HG03439 (cell line): ENCODE data around the gene CACNG5.
"Not testable (repeated sequence)": the region's sequence is repeated elsewhere in the genome, so short reads cannot be mapped to it uniquely, and the experiment has no call there.

Experiments used
- ATAC-seq: cut with Tn5 transposase; IDR thresholded peaks from one replicate; pipeline ENCODE4 v1.9.1; 2021; ENCODE audit warnings: mild to moderate bottlenecking, moderate library complexity; ENCODE audit not compliant: unreplicated experiment

The CACNG5 gene

DNA sequence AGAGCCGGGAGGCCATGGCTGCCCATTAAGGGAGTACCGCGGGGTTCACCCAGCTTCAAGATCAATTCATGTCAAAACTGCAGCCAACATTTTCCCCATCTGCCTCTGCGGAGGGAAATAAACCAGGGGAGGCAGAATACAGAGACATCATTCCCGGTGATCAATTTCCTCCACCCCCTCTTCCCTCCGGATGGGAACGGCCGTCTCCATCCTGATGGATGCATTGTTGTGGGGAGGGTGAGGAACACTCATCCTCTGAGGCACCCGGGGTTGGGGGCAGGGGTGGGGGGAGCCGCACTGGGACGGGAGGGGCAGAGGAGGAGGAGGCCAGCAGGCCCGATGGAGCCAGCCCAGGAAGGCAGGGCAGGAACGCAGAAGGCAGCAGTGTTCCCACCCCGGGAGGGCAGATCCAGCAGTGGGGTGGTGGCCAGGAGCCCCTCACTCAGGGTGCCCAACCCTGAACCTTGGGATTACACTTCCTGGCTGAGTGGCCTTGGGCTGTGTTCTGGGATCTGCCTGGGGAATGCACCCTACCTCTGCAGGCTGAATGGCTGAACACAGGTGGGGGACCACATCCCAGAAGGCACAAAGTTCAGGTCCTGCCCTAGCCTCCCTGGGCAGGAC is 14.2 kb downstream of the CACNG5 start:
- ATAC-seq: no peak

DNA sequence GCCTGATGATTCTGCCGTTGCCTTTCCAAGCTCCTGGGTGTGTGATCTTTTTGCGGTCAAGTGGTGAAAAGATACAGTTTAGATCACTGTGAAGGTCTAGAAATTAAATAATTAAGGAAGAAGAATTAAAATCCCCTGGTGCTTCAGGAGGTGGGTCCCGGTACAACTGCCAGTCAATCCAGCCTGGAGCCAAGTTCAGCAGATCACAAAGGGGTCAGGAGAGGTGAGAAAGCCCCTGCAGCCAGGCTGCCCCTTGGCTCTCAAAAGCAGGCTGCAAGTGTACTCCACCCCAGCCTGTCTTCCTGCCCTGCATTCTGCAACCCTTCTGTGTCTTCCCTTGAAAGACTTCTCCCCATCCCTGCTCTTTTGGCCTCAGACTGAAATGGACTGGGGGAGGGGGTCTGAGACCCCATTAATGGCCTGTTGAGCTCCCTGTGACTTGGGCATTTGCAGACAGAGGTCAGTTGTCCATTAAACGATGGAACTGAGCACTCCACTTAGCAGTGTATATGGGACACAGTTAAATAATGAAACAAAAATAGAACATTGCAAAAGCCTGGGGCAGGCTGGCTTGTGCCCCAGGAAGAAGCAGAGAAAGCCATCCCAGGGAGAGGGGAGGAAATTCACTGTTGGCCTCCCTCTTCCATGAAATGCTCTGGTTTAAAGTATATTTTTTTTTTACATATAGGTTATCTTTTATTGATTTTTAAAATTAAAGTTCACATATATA is 15.1 kb downstream of the CACNG5 start:
- ATAC-seq: no peak

DNA sequence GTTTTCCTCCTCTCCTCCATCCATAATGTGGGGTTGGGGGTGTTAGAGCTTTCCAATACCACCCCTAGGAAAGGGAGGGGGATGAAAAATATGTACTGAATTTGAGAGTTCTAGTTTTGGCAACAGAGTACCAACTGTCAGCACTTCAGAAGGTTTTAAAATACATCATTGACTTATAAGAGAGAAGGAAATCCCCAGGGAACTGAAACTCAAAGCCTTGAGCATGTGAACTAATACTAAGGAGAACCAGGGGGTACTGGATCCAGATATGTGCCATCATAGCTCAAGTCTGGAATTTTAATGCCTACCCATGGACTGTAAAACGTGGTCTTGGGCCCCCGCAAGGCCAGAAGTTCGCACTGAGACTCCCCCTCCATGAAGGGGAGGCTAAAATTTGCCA is 15.8 kb downstream of the CACNG5 start:
- ATAC-seq: no peak

- ATAC-seq: no peak
Observed at GRCh38 chr17:66855204-66855603, 20.3 kb downstream of the CACNG5 start.

GRCh38 chr17:66858226-66859083 is 23.5 kb downstream of the CACNG5 start:
- ATAC-seq: no peak

- ATAC-seq: no peak
Observed at GRCh38 chr17:66859353-66859752, 24.4 kb downstream of the CACNG5 start.

DNA sequence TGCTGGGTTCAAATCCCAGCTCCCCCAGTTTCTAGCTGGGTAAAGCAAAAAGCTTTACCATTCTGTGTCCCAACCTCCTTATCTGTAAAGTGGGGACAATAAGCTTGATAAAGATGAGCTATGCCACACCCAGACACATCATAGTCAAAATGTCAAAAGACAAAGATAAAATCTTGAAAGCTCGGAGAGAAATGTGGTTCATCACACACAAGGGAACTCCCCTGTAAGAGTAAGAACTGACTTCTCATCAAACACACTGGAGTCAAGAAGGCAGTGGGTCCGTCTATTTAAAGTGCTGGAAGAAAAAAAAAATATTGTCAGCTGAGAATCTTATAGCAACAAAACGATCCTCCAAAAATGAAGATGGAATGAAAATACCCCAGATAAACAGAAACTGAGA is 25.3 kb downstream of the CACNG5 start:
- ATAC-seq: no peak

DNA sequence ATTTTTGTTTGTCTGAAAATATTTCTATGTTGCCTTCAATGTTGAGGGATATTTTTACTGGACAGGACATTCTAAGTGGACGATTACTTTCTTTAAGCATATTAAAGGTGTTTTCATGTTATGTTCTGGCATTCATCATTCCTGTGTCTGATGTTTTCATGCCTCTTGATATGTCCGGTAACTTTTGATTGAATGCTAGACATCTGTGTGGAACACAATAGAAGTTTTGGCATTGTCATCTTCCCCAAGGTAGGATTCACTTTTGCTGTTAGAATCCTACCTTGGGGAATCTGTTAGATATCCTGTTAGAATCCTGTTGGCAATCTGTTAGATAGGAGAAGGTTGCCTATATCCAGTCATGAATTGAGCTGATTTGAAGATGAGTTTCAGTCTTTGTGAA is 28.9 kb downstream of the CACNG5 start:
- no peak for ATAC-seq

- no peak for ATAC-seq
Observed at GRCh38 chr17:66865151-66865550, 30.2 kb downstream of the CACNG5 start.

- no peak for ATAC-seq
Observed at GRCh38 chr17:66873962-66874361, 39.0 kb downstream of the CACNG5 start.

DNA sequence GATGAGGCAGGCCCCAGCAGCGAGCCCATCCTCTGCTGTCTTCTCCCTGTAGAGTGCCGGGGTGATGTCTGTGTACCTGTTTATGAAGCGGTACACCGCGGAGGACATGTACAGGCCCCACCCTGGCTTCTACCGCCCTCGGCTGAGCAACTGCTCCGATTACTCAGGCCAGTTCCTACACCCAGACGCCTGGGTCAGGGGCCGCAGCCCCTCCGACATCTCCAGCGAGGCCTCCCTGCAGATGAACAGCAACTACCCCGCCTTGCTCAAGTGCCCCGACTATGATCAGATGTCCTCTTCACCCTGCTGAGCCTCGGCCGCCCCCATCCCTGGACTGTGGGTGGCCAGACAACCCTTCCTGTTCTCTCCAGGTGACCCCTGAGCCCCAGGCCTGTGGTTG is 50.0 kb downstream of the CACNG5 start:
- ATAC-seq: no peak

GRCh38 chr17:66885417-66885816 is 50.5 kb downstream of the CACNG5 start:
- no peak for ATAC-seq

DNA sequence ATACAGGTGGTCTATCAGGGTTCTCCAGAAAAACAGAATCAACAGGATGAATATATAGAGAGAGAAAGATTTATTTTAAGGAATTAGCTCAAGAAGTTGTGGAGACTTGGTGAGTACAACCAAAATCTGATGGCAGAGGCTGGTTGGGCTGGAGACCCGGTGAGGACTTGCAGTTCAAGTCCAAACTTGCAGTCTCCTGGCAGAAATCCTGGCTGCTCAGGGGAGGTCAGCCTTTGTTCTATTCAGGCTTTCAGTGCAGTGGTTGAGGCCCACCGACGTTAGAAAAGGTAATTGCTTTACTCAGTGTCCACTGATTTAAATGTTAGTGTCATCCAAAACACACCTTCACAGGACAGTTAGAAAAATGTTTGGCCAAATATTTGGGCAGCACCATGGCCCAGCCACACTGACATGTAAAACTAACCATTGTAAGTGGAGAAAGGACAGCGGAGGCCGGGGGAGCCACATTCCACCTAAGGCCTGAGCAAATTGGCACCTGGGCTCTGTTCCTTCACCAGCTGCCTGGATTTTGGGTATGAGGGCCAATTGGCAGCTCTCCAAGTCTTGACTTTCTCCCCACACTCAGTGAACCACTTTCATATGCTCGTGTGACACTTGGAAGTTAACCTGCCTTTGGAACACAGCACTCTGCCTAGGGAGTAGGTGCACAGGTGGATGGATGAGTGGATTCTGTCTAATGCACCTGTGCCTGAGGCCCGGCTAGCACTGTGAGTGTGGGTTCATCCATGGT is 54.7 kb downstream of the CACNG5 start:
- no peak for ATAC-seq

DNA sequence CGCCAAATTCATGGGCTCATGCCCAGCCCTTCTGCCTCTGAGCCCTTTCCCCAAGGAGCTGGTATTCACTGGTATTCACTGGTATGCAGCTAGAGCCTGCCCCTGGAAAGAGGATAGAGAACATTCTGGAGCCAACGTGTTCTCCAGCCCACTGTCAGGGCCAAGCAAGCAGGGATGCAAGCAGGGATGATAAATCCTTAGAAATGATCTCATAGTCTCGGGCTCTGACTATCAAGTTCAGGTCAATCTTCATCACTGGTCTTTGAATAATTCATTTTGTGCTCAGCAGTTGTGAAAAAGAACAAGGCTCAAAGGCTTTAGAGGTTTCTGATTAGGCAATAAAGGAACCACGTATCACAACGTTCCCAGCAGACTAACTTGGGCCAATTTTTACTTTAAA is 57.3 kb downstream of the CACNG5 start:
- ATAC-seq: no peak

DNA sequence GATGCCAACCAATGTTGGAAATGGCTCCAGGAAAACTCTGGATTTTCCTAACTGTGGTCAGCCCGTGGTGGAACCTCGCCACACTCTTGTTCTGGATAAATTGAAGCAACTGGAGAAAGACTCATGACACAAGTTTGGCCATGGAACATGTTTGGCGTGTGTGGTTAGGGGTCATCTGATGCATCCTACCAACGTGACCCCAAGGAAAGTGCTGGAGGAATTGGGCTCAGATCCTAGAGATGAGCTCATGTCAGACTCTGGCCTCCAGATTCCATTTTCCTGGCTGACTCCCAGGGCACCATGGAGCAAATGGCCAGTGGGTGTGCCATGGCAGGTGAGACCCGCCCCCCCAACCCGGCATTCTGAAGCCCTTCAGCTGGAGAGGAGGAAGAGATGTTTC is 58.5 kb downstream of the CACNG5 start:
- ATAC-seq: no peak

- ATAC-seq: no peak
Observed at GRCh38 chr17:66893863-66894262, 58.9 kb downstream of the CACNG5 start.

- ATAC-seq: no peak
Observed at GRCh38 chr17:66897141-66897540, 62.2 kb downstream of the CACNG5 start.

DNA sequence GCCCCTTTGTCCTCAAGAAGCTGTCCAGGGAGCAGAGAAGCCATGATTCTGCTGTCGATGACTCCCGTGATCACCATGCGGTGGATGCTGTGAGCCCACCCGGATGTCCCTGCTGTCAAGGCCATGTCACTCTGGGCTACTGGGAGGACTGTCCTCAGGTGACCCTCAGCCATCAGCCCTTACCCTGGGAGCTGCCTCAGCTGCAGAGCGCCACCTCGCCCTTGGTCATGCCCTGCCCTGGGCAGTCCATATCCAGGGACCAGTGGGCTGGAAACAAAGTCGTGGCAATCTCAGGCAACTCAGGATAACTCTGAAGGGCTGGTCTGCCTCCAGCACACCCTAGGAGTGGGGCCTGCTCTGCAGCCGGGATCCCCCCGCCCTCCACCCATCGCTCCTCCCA is 63.6 kb downstream of the CACNG5 start:
- no peak for ATAC-seq

DNA sequence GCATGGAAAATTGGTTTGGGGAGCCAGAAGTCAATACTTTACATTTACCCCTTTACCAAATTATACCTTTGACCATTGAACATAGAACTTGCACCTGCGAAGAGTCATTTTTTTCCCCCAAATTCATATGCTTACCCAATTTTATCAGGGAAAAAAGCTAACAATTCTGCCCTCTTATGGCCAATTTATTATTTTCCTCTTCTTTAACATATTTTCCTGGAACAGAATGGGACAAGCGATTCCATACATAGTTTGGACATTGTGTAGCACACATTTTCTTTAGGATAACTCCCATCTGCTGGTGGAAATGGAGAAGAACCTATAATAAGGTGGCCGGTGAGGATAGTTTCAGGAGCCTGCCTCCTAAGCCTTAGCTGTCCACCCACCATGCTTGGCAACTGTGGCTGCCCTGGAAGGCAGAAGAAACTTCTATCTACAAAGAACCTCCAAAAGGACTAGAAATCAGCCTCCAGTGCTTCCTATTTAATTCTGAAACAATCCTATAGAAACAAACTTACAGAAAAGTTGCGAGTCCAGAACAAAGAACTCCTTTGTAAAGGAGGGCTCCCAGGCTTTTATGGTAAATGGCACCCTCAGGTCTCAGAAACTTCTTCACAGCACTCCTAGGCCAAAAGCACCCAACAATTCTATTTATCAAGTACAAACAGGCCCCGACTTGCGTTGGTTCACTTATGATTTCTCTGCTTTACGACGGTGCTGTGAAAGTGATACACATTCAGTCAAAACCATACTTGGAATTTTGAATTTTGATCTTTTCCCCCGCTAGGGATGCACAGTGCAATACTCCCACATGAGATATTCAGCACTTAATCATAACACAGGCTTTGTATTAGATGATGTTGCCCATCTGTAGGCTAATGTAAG is 65.5 kb downstream of the CACNG5 start:
- ATAC-seq: no peak

GRCh38 chr17:66903296-66903695 is 68.4 kb downstream of the CACNG5 start:
- ATAC-seq: not testable (repeated sequence)
